Measurements from ENCODE around the gene KCNE5. TPM values are rescaled to one million over a fixed set of nuclear protein-coding genes. Genes with fewer than 3 reads are reported as not detected.
"Not testable (repeated sequence)": the region's sequence is repeated elsewhere in the genome, so short reads cannot be mapped to it uniquely, and the experiment has no call there.

The KCNE5 gene
- polyA plus RNA-seq, 1 donor (not counting 4 experiments of a cell fraction or from before 2014, with no cell fraction given): 0.46 TPM

DNA sequence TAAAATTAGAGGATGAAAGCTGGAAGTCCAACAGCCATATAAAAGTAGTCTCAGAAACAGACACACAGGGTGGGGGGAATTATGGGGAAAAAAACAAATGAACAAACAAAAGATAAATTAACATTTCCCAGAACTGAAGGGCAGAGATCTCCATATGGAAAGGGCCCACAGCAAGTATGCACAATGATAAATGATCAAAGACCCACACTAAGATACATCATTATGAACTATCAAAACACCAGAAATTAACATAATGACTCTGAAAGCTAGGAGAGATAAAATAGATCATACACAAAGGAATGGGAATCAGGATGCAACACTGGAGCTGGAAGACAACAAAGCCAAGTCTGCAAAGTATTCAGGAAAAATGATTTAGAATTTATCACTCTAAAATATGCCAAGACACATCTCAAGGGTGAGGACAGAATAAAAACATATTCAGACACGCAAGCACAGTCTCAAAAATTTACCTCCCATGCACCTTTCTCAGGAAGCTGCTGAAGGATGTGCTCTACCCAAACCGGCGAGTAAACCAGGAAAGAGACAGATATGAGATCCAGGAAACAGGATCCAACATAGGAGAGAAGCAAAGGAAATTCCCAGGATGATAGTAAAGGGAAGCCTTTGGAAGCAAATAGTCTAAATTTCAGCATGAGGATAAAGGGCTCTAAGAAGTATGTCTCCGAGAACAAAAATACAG is 30.7 kb upstream of the KCNE5 start:
- H3K79me2 ChIP-seq (ENCODE audit: control insufficient read depth, insufficient read depth, low read length): no peaks in the 10 kb centered on the region
- H3K9ac ChIP-seq (ENCODE audit: control insufficient read depth, extremely low read depth, insufficient read depth, low read length): no peak overlapping the region
- peaks cover 3% of the 10 kb centered on the region for H4K20me1 ChIP-seq (ENCODE audit: control insufficient read depth, extremely low read depth, insufficient read depth, low read length)
- no peak overlapping the region for H3K27ac ChIP-seq (ENCODE audit: control insufficient read depth, insufficient read depth, low read length)
- peaks cover 0 to 2% of the 10 kb centered on the region in 2 experiments for H3K36me3 ChIP-seq (ENCODE audit: control insufficient read depth in 2 of 2, extremely low read depth in 1 of 2, insufficient read depth in 2 of 2, low read length in 2 of 2)
- no peak for FAIRE-seq
- no peak overlapping the region for H2AFZ ChIP-seq (ENCODE audit: control insufficient read depth, low read length)
- no peaks in the 10 kb centered on the region for H3K9me1 ChIP-seq (ENCODE audit: control insufficient read depth, extremely low read depth, insufficient read depth, low read length)
- no peak for TF ChIP-seq EZH2 (IDR thresholded peaks at IDR 0.05; ENCODE audit: low read length)
- TF ChIP-seq CTCF (optimal IDR thresholded peaks at IDR 0.05 in 1 of 3, IDR thresholded peaks at IDR 0.05 in 1 of 3, conservative IDR thresholded peaks at IDR 0.05 in 1 of 3; ENCODE audit: extremely low read depth in 1 of 3, insufficient read depth in 2 of 3, low read length in 3 of 3): no peak
- H3K9me3 ChIP-seq (ENCODE audit: control insufficient read depth, low read depth, low read length): no peaks in the 10 kb centered on the region
- DNase-seq (ENCODE audit: low read depth, low spot score): no peak
- no peaks in the 10 kb centered on the region for H3K27me3 ChIP-seq (ENCODE audit: control insufficient read depth, extremely low read depth, insufficient read depth, low read length)
- no peaks in the 10 kb centered on the region for H3K4me1 ChIP-seq (ENCODE audit: control insufficient read depth, extremely low read depth, insufficient read depth, low read length)
- no peak overlapping the region for H3K4me3 ChIP-seq (ENCODE audit: control insufficient read depth in 2 of 3, extremely low read depth in 1 of 3, insufficient read depth in 2 of 3, low read depth in 1 of 3, low read length in 3 of 3)
- dilution Hi-C loops (cut with MboI; ENCODE audit: extremely low pct_ligation_motif_present, low sequenced_read_pairs): no loop called here
- no peak overlapping the region for H3K4me2 ChIP-seq (ENCODE audit: control insufficient read depth, extremely low read depth, insufficient read depth, low read depth, low read length)

- no peak for FAIRE-seq
- dilution Hi-C loops (cut with MboI; ENCODE audit: extremely low pct_ligation_motif_present, low sequenced_read_pairs): no loop called here
Observed at GRCh38 chrX:109654516-109655109, 29.6 kb upstream of the KCNE5 start.

DNA sequence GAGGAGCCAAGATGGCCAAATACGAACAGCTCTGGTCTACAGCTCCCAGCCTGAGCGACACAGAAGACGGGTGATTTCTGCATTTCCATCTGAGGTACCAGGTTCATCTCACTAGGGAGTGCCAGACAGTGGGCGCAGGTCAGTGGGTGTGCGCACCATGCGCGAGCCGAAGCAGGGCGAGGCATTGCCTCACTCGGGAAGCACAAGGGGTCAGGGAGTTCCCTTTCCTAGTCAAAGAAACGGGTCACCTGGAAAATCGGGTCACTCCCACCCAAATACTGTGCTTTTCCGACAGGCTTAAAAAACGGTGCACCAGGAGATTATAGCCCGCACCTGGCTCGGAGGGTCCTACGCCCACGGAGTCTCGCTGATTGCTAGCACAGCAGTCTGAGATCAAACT is 19.7 kb upstream of the KCNE5 start:
- H3K27ac ChIP-seq (ENCODE audit: control insufficient read depth, insufficient read depth, low read length); H3K9ac ChIP-seq (ENCODE audit: control insufficient read depth, extremely low read depth, insufficient read depth, low read length); H3K4me3 ChIP-seq (ENCODE audit: control insufficient read depth in 2 of 3, extremely low read depth in 1 of 3, insufficient read depth in 2 of 3, low read depth in 1 of 3, low read length in 3 of 3); H2AFZ ChIP-seq (ENCODE audit: control insufficient read depth, low read length); H3K4me1 ChIP-seq (ENCODE audit: control insufficient read depth, extremely low read depth, insufficient read depth, low read length); FAIRE-seq; H3K79me2 ChIP-seq (ENCODE audit: control insufficient read depth, insufficient read depth, low read length); dilution Hi-C loops (cut with MboI; ENCODE audit: extremely low pct_ligation_motif_present, low sequenced_read_pairs); DNase-seq (ENCODE audit: low read depth, low spot score); H3K9me3 ChIP-seq (ENCODE audit: control insufficient read depth, low read depth, low read length); H3K9me1 ChIP-seq (ENCODE audit: control insufficient read depth, extremely low read depth, insufficient read depth, low read length); H4K20me1 ChIP-seq (ENCODE audit: control insufficient read depth, extremely low read depth, insufficient read depth, low read length); H3K27me3 ChIP-seq (ENCODE audit: control insufficient read depth, extremely low read depth, insufficient read depth, low read length); H3K4me2 ChIP-seq (ENCODE audit: control insufficient read depth, extremely low read depth, insufficient read depth, low read depth, low read length); H3K36me3 ChIP-seq (ENCODE audit: control insufficient read depth in 2 of 2, extremely low read depth in 1 of 2, insufficient read depth in 2 of 2, low read length in 2 of 2): not testable (repeated sequence)

More at GRCh38 chrX:109654516-109655109, 29.6 kb upstream of the KCNE5 start:
- Histone ChIP-seq H3K4me3 (ENCODE audit: control insufficient read depth in 2 of 3, extremely low read depth in 1 of 3, insufficient read depth in 2 of 3, low read depth in 1 of 3, low read length in 3 of 3) (no peak overlapping the region), H3K9me3 (ENCODE audit: control insufficient read depth, low read depth, low read length) (no peaks in the 10 kb centered on the region), H4K20me1 (ENCODE audit: control insufficient read depth, extremely low read depth, insufficient read depth, low read length) (peaks cover 3% of the 10 kb centered on the region), H3K27me3 (ENCODE audit: control insufficient read depth, extremely low read depth, insufficient read depth, low read length) (no peaks in the 10 kb centered on the region), H2AFZ (ENCODE audit: control insufficient read depth, low read length) (no peak overlapping the region), H3K4me1 (ENCODE audit: control insufficient read depth, extremely low read depth, insufficient read depth, low read length) (no peaks in the 10 kb centered on the region), H3K4me2 (ENCODE audit: control insufficient read depth, extremely low read depth, insufficient read depth, low read depth, low read length) (no peak overlapping the region), H3K9me1 (ENCODE audit: control insufficient read depth, extremely low read depth, insufficient read depth, low read length) (no peaks in the 10 kb centered on the region), H3K36me3 (ENCODE audit: control insufficient read depth in 2 of 2, extremely low read depth in 1 of 2, insufficient read depth in 2 of 2, low read length in 2 of 2) (peaks cover 0 to 1% of the 10 kb centered on the region in 2 experiments), H3K9ac (ENCODE audit: control insufficient read depth, extremely low read depth, insufficient read depth, low read length) (no peak overlapping the region), H3K79me2 (ENCODE audit: control insufficient read depth, insufficient read depth, low read length) (no peaks in the 10 kb centered on the region), H3K27ac (ENCODE audit: control insufficient read depth, insufficient read depth, low read length) (no peak overlapping the region)
- DNase-seq (ENCODE audit: low read depth, low spot score): no peak
- no peak for TF ChIP-seq EZH2 (IDR thresholded peaks at IDR 0.05; ENCODE audit: low read length)
- no peak for TF ChIP-seq CTCF (optimal IDR thresholded peaks at IDR 0.05 in 1 of 3, IDR thresholded peaks at IDR 0.05 in 1 of 3, conservative IDR thresholded peaks at IDR 0.05 in 1 of 3; ENCODE audit: extremely low read depth in 1 of 3, insufficient read depth in 2 of 3, low read length in 3 of 3)
